Smooth muscle cell (in vitro differentiated cells): ENCODE data around the gene RAI1. TPM values are rescaled to one million over a fixed set of nuclear protein-coding genes. Genes with fewer than 3 reads are reported as not detected.

Experiments
- DNase-seq: peaks from one replicate; lab custom pipeline; 2025; ENCODE audit not compliant: unreplicated experiment; lab: John Stamatoyannopoulos, UW
- H2AFZ ChIP-seq: fragments of 200-600 bp; sonication (generic); 2 replicates; pipeline ENCODE4 v1.6.0; 2016; ENCODE audit warnings: antibody characterized with exemption, low read depth, mild to moderate bottlenecking
- H3F3A ChIP-seq: fragments of 200-600 bp; sonication (generic); 2 replicates; pipeline ENCODE4 v1.6.0; 2017; ENCODE audit warnings: antibody characterized with exemption, low read depth
- H3K27ac ChIP-seq: fragments of 200-600 bp; sonication (generic); 2 replicates; pipeline ENCODE4 v1.5.1; 2016; ENCODE audit warnings: low read depth, mild to moderate bottlenecking
- H3K27me3 ChIP-seq: fragments of 200-600 bp; sonication (generic); 2 replicates; pipeline ENCODE4 v1.6.1; 2016; ENCODE audit warnings: low read depth, mild to moderate bottlenecking
- H3K36me3 ChIP-seq: fragments of 200-600 bp; sonication (generic); 2 replicates; pipeline ENCODE4 v1.5.1; 2016; ENCODE audit warnings: low read depth
- H3K4me1 ChIP-seq: fragments of 200-600 bp; sonication (generic); 2 replicates; pipeline ENCODE4 v1.5.1; 2016; ENCODE audit warnings: low read depth
- H3K4me2 ChIP-seq: fragments of 200-600 bp; sonication (generic); 2 replicates; pipeline ENCODE4 v1.6.0; 2016; ENCODE audit warnings: mild to moderate bottlenecking
- H3K4me3 ChIP-seq: fragments of 200-600 bp; sonication (generic); 2 replicates; pipeline ENCODE4 v1.5.1; 2016; ENCODE audit warnings: mild to moderate bottlenecking
- H3K79me2 ChIP-seq: fragments of 200-600 bp; sonication (generic); 2 replicates; pipeline ENCODE4 v1.6.0; 2016; ENCODE audit warnings: low read depth, mild to moderate bottlenecking
- H3K9ac ChIP-seq: fragments of 200-600 bp; sonication (generic); 2 replicates; pipeline ENCODE4 v1.6.0; 2016; ENCODE audit warnings: low read depth
- H3K9me3 ChIP-seq: fragments of 200-600 bp; sonication (generic); replicated peaks from 2 replicates; pipeline ENCODE4 v1.5.1; 2016; ENCODE audit warnings: low read depth
- H4K20me1 ChIP-seq: fragments of 200-600 bp; sonication (generic); 2 replicates; pipeline ENCODE4 v1.6.0; 2016; ENCODE audit warnings: low read depth
- WGBS: methylation state at CpG from one replicate; pipeline ENCODE4 v1.1.7; 2016; ENCODE audit warnings: low lambda C conversion rate; 5-methylcytosine and 5-hydroxymethylcytosine counted together
- polyA plus RNA-seq: library from polyadenylated mRNA; unstranded; fragments of >200 nt; fragmentation: Nextera tagmentation; extraction: Ambion mirVana; gene quantifications from 2 replicates; pipeline ENCODE4 v1.2.1, GENCODE V29; 2016
- total RNA-seq: library from RNA; depleted of rRNA; stranded (reverse); fragments of >200 nt; gene quantifications from 2 replicates; pipeline ENCODE4 v1.2.3, GENCODE V29; 2014
- TF ChIP-seq, protein P1 (sequence below): fragments of 200-600 bp; sonication (generic); IDR thresholded peaks from 2 replicates; pipeline ENCODE4 v1.5.1; 2017; ENCODE audit warnings: borderline replicate concordance, mild to moderate bottlenecking, antibody characterized with exemption; ENCODE audit not compliant: insufficient read depth, poor library complexity, severe bottlenecking

The RAI1 gene
- total and polyA plus RNA-seq, 2 experiments from 2014 or later, result 11.1 to 17.6 TPM

- no peaks in the 10 kb centered on the region for H3K36me3 ChIP-seq
- DNase-seq, result no peak
- H3K27me3 ChIP-seq, result no peaks in the 10 kb centered on the region
- H4K20me1 ChIP-seq, result peaks cover 100% of the 10 kb centered on the region
- peaks cover 71% of the 10 kb centered on the region for H3K79me2 ChIP-seq
- no peak overlapping the region for H2AFZ ChIP-seq
- no peaks in the 10 kb centered on the region for H3K9me3 ChIP-seq
- H3K4me2 ChIP-seq, result no peak overlapping the region
- TF ChIP-seq, protein P1, sequence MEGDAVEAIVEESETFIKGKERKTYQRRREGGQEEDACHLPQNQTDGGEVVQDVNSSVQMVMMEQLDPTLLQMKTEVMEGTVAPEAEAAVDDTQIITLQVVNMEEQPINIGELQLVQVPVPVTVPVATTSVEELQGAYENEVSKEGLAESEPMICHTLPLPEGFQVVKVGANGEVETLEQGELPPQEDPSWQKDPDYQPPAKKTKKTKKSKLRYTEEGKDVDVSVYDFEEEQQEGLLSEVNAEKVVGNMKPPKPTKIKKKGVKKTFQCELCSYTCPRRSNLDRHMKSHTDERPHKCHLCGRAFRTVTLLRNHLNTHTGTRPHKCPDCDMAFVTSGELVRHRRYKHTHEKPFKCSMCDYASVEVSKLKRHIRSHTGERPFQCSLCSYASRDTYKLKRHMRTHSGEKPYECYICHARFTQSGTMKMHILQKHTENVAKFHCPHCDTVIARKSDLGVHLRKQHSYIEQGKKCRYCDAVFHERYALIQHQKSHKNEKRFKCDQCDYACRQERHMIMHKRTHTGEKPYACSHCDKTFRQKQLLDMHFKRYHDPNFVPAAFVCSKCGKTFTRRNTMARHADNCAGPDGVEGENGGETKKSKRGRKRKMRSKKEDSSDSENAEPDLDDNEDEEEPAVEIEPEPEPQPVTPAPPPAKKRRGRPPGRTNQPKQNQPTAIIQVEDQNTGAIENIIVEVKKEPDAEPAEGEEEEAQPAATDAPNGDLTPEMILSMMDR, result no peak
- H3K4me3 ChIP-seq, result no peak overlapping the region
- H3F3A ChIP-seq, result no peaks in the 10 kb centered on the region
- no peak overlapping the region for H3K9ac ChIP-seq
- 93% methylated on average over 8 of the region's 8 CpGs for WGBS
- H3K4me1 ChIP-seq, result peaks cover 49% of the 10 kb centered on the region
- no peak overlapping the region for H3K27ac ChIP-seq
Measured at GRCh38 chr17:17788967-17789366, 107.7 kb downstream of the RAI1 start.

DNA sequence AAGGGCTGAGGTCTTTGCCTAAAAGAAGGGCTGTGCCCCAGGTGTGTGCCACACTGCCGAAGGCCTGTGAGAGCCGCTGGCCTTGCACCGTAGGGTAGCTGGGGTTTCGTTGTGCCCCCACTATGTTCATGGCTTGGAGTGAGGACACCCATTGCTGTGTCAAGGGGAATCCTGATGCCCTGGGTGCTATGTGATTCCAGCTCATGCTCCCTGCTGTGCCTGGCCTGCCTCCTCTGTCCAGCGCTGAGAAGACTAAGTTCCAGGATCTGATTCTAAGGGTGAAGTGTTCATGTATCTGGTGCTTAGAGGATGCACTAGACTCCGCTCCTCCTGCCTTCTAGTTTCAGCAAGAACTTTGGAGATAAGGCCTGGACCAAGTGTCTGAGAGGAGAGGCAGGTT lies 108.2 kb downstream of the RAI1 start:
- Histone ChIP-seq H3K4me3 (no peak overlapping the region), H3K27ac (no peak overlapping the region), H4K20me1 (peaks cover 100% of the 10 kb centered on the region), H3K36me3 (no peaks in the 10 kb centered on the region), H3F3A (no peaks in the 10 kb centered on the region), H2AFZ (no peak overlapping the region), H3K79me2 (peaks cover 67% of the 10 kb centered on the region), H3K4me1 (peaks cover 46% of the 10 kb centered on the region), H3K27me3 (no peaks in the 10 kb centered on the region), H3K9me3 (no peaks in the 10 kb centered on the region), H3K4me2 (no peak overlapping the region), H3K9ac (no peak overlapping the region)
- DNase-seq, result no peak
- TF ChIP-seq, protein P1, result no peak
- 93% methylated on average over 6 of the region's 6 CpGs for WGBS

DNA sequence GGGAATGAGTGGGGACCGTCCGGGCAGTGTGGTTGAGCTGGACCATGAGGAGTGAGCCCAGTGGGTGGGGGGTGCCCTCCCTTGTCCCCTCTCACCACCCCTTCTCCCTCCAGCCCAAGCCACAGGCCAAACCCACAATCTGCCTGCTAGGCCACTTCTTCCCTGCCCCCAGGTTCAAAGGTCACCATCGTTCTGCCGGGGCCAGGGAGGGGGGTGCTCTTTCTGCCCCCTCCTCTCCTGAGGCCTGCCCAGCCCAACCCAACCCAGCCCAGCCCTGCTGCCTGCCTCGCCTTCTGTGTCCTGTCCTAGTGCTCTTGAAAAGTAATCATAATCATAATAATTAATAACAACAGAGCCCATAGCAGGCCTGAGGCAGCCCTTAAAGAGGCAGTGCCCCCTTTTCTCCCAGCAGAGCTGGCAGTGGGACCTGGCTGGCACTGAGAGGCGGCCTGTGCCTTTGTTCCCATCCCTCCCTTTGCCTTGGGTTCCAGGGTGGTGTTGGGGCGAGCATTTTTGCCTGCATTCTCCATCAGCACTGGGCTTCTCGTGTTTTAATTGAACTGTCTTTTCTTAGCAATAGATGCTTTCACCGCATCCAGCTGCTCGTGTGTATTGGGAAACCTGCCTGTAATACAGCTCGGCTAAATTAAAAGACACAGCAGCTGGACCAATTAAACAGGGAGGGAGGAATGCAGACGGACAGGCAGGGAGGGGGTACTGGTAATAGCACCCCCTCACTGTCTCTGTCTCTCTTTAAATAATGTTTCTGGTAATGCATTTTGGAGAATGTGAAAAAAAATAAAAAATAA lies 108.8 kb downstream of the RAI1 start:
- Histone ChIP-seq H3K4me2 (no peak overlapping the region), H3K4me3 (no peak overlapping the region), H3K27ac (no peak overlapping the region), H3K79me2 (peaks cover 61% of the 10 kb centered on the region), H3K9ac (no peak overlapping the region), H3K27me3 (no peaks in the 10 kb centered on the region), H3F3A (no peaks in the 10 kb centered on the region), H3K9me3 (no peaks in the 10 kb centered on the region), H3K36me3 (no peaks in the 10 kb centered on the region), H2AFZ (no peak overlapping the region), H3K4me1 (peaks cover 41% of the 10 kb centered on the region), H4K20me1 (peaks cover 100% of the 10 kb centered on the region)
- WGBS, result 80% methylated on average over 12 of the region's 12 CpGs
- TF ChIP-seq, protein P1, result no peak
- DNase-seq, result no peak
